Right atrium auricular region (tissue), 2 donors: ENCODE data around the gene DCDC2. TPM values are rescaled to one million over a fixed set of nuclear protein-coding genes. Genes with fewer than 3 reads are reported as not detected.

Experiments
- DNase-seq: peaks from one replicate; pipeline ENCODE4 v3.0.0-alpha.2; 2019; ENCODE audit warnings: low spot score
- H3K27ac ChIP-seq, 2 donors: fragments of 200-600 bp; sonication (generic); 1 replicate in 1 of 2; 2 replicates in 1 of 2; pipeline ENCODE4 v1.5.1; 2016 to 2019
- H3K27me3 ChIP-seq, 2 donors: fragments of 200-600 bp; sonication (generic); one replicate each; pipeline versions ENCODE4 v1.5.1 to v1.6.0; 2017 to 2019
- H3K36me3 ChIP-seq: fragments of 200-600 bp; sonication (generic); one replicate; pipeline ENCODE4 v1.5.1; 2016
- H3K4me1 ChIP-seq, 2 donors: fragments of 200-600 bp; sonication (generic); one replicate each; pipeline versions ENCODE4 v1.5.1 to v1.6.0; 2017 to 2019
- H3K4me3 ChIP-seq, 2 donors: fragments of 200-600 bp; sonication (generic); 1 replicate in 1 of 2; 2 replicates in 1 of 2; pipeline ENCODE4 v1.5.1; 2017 to 2019; ENCODE audit warnings: mild to moderate bottlenecking in 1 of 2, moderate library complexity in 1 of 2
- H3K9me3 ChIP-seq, 2 donors: fragments of 200-600 bp; sonication (generic); one replicate each; pipeline ENCODE4 v1.5.1; 2019
- total RNA-seq, 2 donors: library from RNA; depleted of rRNA; stranded (reverse); fragments of >200 nt; gene quantifications; one replicate each; pipeline ENCODE4 v1.1.0, GENCODE V29; 2016
- TF ChIP-seq, protein P1 (sequence below), 2 donors: fragments of 200-600 bp; sonication (generic); IDR thresholded peaks; one replicate each; pipeline ENCODE4 v1.5.1; 2019; ENCODE audit warnings: antibody characterized with exemption in 2 of 2

DCDC2 gene
- total RNA-seq, 2 donors from 2014 or later, result not detected

DNA sequence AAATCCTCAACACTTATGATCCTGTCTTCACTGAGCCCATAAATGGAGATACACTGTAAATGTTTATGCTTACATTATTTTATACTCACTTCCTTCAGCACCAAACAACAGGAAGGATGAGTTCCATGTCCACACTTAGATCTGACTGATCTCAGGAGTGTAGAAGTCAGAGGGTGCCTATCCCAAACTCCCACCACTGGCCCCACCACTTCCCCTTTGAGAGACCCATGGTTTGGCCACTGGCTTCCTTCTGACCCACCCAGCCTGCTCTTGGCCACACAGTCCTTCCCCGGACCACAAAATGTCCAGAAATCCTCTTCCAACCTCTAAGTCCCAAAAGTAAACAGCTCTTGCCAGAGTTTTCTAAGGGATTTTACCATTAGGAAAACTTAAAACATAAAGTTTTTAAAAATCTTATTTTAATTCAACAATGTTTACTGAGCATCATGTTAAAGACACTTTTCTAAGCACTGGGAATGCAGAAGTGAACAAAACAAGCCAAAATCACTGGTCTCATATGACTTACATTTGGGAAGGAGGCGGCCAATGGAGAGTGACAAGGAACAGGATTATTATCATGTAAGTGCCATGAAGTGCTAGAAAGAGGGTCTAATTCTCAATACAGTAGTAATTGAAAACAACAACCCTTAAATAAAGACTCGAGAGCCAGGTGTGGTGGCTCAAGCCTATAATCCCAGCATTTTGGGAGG lies 128.0 kb downstream of the DCDC2 start:
- Histone ChIP-seq H3K27ac (no peak overlapping the region), H3K9me3 (no peaks in the 10 kb centered on the region), H3K4me3 (no peak overlapping the region), H3K27me3 (no peaks in the 10 kb centered on the region), H3K36me3 (no peaks in the 10 kb centered on the region), H3K4me1 (no peaks in the 10 kb centered on the region)
- DNase-seq, result no peak
- TF ChIP-seq, protein P1, sequence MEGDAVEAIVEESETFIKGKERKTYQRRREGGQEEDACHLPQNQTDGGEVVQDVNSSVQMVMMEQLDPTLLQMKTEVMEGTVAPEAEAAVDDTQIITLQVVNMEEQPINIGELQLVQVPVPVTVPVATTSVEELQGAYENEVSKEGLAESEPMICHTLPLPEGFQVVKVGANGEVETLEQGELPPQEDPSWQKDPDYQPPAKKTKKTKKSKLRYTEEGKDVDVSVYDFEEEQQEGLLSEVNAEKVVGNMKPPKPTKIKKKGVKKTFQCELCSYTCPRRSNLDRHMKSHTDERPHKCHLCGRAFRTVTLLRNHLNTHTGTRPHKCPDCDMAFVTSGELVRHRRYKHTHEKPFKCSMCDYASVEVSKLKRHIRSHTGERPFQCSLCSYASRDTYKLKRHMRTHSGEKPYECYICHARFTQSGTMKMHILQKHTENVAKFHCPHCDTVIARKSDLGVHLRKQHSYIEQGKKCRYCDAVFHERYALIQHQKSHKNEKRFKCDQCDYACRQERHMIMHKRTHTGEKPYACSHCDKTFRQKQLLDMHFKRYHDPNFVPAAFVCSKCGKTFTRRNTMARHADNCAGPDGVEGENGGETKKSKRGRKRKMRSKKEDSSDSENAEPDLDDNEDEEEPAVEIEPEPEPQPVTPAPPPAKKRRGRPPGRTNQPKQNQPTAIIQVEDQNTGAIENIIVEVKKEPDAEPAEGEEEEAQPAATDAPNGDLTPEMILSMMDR (IDR thresholded peaks at IDR 0.05), result no peak

DNA sequence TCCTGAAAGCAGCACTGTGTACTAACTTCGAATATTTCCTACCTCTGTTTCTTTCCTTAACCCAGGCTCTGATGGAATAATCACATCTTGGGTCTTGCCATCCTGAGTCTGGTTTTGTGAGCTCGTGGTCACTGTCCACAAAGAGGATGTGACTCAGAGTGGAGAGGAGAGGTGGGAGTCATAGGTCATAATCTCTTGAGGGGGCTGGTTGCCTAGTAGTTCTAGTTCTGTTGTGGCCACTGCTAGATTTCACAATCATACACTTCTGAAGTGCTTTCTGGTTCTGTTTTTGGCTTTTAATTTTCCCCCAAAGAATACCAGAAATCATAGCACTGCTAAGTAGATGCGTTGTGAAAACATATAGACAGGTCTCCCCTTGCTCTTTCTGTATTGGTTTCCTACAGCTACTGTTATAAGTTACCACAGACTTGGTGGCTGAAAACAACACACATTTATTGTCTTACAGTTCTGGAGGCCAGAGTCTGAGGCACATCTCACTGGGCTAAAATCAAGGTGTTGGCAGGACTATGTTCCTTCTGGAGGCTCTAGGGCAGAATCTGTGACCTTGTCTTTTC lies 129.1 kb downstream of the DCDC2 start:
- Histone ChIP-seq H3K27ac (no peak overlapping the region), H3K9me3 (no peaks in the 10 kb centered on the region), H3K36me3 (no peaks in the 10 kb centered on the region), H3K4me3 (no peak overlapping the region), H3K4me1 (no peaks in the 10 kb centered on the region), H3K27me3 (no peaks in the 10 kb centered on the region)
- DNase-seq, result no peak
- TF ChIP-seq, protein P1 (IDR thresholded peaks at IDR 0.05), result no peak

DNA sequence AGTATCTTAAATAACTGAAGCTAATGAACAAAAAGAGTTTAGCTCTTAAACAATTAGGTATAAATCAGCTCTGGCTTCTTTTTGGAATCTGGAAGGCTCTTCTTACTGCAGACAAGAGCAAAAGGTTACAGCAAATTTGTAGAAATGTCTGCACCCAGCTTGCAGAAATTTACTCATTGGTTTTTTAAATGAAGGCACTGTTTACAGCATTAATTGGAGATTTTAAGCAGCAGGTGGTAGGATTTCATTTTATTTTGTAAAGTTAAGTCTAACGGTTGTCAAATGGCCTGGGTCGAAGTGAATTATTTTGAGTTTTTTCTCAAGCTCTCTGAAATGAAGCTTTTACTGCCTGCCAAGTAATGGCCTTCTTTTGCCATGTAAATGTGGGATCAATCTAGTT lies 129.7 kb downstream of the DCDC2 start:
- Histone ChIP-seq H3K9me3 (no peaks in the 10 kb centered on the region), H3K36me3 (no peaks in the 10 kb centered on the region), H3K4me3 (no peak overlapping the region), H3K27ac (no peak overlapping the region), H3K4me1 (no peaks in the 10 kb centered on the region), H3K27me3 (no peaks in the 10 kb centered on the region)
- TF ChIP-seq, protein P1 (IDR thresholded peaks at IDR 0.05), result no peak
- no peak for DNase-seq

DNA sequence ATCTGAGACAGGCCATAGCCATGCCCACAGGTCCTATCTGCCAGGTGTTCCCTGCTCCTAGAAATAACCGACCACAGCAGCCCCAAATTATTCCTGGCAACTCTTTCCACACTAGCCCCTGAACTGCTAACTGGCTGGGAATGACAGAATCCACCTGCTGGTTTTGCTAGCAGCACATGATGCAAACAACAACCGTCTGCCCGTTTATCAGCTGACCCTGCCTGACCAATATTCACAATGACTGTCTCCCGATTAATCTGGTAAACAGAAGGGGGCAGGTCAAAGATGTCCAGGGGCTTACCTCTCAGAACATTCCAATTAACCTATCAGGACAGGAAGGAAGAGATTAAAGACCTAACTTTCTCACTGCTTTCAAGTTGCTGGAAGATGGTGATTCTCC lies 130.3 kb downstream of the DCDC2 start:
- Histone ChIP-seq H3K27ac (no peak overlapping the region), H3K4me3 (no peak overlapping the region), H3K36me3 (no peaks in the 10 kb centered on the region), H3K4me1 (no peaks in the 10 kb centered on the region), H3K27me3 (no peaks in the 10 kb centered on the region), H3K9me3 (no peaks in the 10 kb centered on the region)
- DNase-seq, result no peak
- TF ChIP-seq, protein P1 (IDR thresholded peaks at IDR 0.05), result no peak

DNA sequence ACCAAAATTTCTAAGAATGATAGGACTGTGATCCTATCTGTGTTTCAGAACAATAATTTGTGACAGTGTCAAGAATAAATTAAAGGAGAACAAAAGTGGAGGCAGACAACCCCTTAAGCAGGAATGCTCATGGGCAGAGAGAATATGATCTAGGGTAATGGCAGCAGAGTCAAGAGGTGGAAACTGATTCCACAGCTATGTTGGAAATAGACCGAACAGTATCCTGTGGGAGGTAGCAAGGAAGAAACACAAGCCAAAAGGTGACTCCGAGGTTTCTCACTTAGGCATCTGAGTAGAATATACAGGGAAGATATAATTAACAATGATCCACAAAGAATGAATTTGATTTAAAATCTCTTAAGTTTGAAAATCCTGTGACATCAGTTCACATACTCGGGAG lies 131.3 kb downstream of the DCDC2 start:
- Histone ChIP-seq H3K27ac (no peak overlapping the region), H3K4me1 (no peaks in the 10 kb centered on the region), H3K9me3 (no peaks in the 10 kb centered on the region), H3K36me3 (no peaks in the 10 kb centered on the region), H3K4me3 (no peak overlapping the region), H3K27me3 (no peaks in the 10 kb centered on the region)
- TF ChIP-seq, protein P1 (IDR thresholded peaks at IDR 0.05), result no peak
- DNase-seq, result no peak

DNA sequence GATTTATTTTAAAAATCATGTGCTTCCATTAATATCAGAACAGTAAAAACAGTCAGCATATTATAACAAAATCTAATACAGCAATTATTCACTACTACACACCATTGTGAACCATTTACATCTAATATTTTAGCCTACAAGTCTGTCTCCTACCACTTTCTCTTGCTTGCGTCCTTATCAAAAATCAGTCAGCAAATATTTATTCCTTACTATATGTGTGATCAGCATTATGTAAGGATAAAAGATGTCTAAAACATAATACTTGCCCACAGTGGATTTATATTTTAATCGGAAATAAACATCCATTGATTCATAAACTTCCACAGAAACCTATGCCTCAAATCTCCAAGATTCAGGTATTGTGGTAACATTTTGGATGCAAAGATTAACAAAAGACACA lies 132.0 kb downstream of the DCDC2 start:
- Histone ChIP-seq H3K4me1 (no peaks in the 10 kb centered on the region), H3K36me3 (no peaks in the 10 kb centered on the region), H3K27me3 (no peaks in the 10 kb centered on the region), H3K4me3 (no peak overlapping the region), H3K27ac (no peak overlapping the region), H3K9me3 (no peaks in the 10 kb centered on the region)
- TF ChIP-seq, protein P1 (IDR thresholded peaks at IDR 0.05), result no peak
- no peak for DNase-seq
